ENCODE measurements around the gene A2M.

DNA sequence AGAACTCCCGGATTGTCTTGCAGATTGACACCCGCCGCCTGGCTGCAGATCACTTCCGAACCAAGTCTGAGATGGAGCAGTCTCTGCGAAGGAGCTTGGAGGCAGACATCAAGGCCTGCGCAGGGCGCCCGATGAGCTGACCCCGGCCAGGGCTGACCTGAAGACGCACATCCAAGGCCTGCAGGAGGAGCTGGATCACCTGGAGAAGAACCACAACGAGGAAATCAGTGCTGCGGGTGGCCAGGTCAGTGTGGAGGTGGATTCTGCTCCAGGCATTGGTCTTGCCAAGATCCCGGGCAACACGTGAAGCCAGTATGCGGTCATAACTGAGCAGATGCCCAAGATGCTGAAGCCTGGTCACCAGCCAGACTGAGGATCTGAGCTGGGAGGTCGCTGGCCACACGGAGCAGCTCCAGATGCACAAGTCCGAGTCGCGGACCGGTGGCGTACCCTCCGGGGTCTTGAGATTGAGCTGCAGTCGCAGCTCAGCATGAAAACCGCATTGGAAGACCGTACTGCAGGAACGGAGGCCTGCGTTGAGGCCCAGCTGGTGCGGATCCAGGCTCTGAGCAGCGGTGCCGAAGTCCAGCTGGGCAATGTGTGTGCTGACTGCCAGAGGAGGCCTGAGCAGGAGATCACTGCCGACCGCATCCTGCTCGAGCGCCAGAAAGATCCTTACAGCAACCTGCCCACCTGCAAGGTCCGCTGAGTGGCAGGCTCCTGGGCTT is 12.4 kb upstream of the A2M start:
- TF ChIP-seq JUN (IDR thresholded peaks at IDR 0.05) (no peak), POLR2A (IDR thresholded peaks at IDR 0.05; ENCODE audit: low read length) (no peak), REST (IDR thresholded peaks at IDR 0.05) (no peak), CBX8 (IDR thresholded peaks at IDR 0.05) (no peak)
